DOHH2 (cell line): Measurements from ENCODE around the gene ATP7B.

Experiments
- CTCF ChIP-seq: fragments of 200-600 bp; sonication (generic); IDR thresholded peaks from one replicate; pipeline ENCODE4 v1.5.1; 2014; ENCODE audit warnings: antibody characterized with exemption, mild to moderate bottlenecking, low read depth, low read length; ENCODE audit not compliant: poor library complexity, severe bottlenecking
- EZH2phosphoT487 ChIP-seq: fragments of 200-600 bp; sonication (generic); IDR thresholded peaks from 2 replicates; pipeline ENCODE4 v1.6.1; 2017; ENCODE audit warnings: borderline replicate concordance, mild to moderate bottlenecking, antibody characterized with exemption, low read length, moderate library complexity, mixed read lengths

DNA sequence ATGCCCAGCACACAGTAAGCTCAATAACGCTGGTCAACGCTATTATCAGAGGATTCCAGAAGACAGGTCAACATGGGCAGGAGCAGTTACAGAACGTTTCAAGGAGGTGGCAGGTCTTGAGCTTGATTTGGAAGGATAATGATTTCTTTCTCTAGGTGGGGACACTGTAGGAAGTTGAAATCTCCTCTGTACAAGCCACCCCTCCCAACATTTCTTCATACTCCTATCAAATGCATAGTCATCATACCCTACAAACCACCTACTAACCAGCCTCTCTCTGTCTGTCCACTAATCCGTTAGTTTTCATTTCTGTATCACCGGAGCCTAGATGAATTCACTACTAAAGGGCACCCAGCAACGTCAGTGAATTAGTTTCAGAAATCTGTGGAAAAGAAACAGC lies 1.3 kb downstream of the ATP7B start:
- TF ChIP-seq CTCF (no peak), EZH2phosphoT487 (no peak)
